IMR-90 (cell line): Measurements from ENCODE around the gene FAM168A. TPM values are rescaled to one million over a fixed set of nuclear protein-coding genes. Genes with fewer than 3 reads are reported as not detected.
A peak's percentile ranks its signal among the peaks of the same experiment; 100 is the strongest.

Source experiments
- ATAC-seq: fragments of 200-7000 bp; cut with Tn5 transposase; 2 replicates; pipeline ENCODE4 v1.9.1; 2020; ENCODE audit warnings: low read depth, mild to moderate bottlenecking, moderate library complexity
- BruUV-seq: library from RNA; stranded (reverse); fragments of 400-500 nt; replicated peaks from 2 replicates; lab custom pipeline; 2021; lab: Mats Ljungman, UMichigan
- CTCF ChIA-PET: fragments of 300-600 bp; formaldehyde crosslinking; extraction: SDS; loops from one replicate; lab custom pipeline; 2021; ENCODE audit warnings: antibody characterized with exemption; lab: Yijun Ruan, JAX
- POLR2A ChIA-PET: fragments of 300-600 bp; sonication (Branson Sonifier 250); formaldehyde crosslinking; loops from one replicate; lab custom pipeline; 2022; ENCODE audit warnings: antibody characterized with exemption; ENCODE audit not compliant: unreplicated experiment; lab: Charles Lee
- DNase-seq: peaks from one replicate; pipeline ENCODE4 v3.0.0; 2013
- H2AFZ ChIP-seq: replicated peaks from 2 replicates; pipeline ENCODE3; 2013; ENCODE audit warnings: low read length, mild to moderate bottlenecking; ENCODE audit not compliant: poor library complexity
- H2AK5ac ChIP-seq: 2 replicates; pipeline ENCODE4 v1.6.1; 2013; ENCODE audit warnings: low read depth, low read length, inconsistent platforms
- H2AK9ac ChIP-seq: replicated peaks from 2 replicates; pipeline ENCODE3; 2013; ENCODE audit warnings: mild to moderate bottlenecking, low read depth, low read length, moderate library complexity; ENCODE audit not compliant: poor library complexity
- H2BK120ac ChIP-seq: 2 replicates; pipeline ENCODE4 v1.6.1; 2013; ENCODE audit warnings: low read depth, low read length, inconsistent platforms
- H2BK15ac ChIP-seq: 3 replicates; pipeline ENCODE4 v1.6.1; 2013; ENCODE audit warnings: low read depth, low read length, inconsistent platforms
- H2BK20ac ChIP-seq: 2 replicates; pipeline ENCODE4 v1.6.1; 2013; ENCODE audit warnings: low read depth, mild to moderate bottlenecking, inconsistent platforms, low read length, moderate library complexity
- H2BK5ac ChIP-seq: 2 replicates; pipeline ENCODE4 v1.6.1; 2013; ENCODE audit warnings: mild to moderate bottlenecking, low read depth, low read length, inconsistent platforms; ENCODE audit not compliant: poor library complexity, severe bottlenecking
- H3K14ac ChIP-seq: replicated peaks from 2 replicates; pipeline ENCODE4 v1.6.1; 2013; ENCODE audit warnings: low read depth, low read length, inconsistent platforms
- H3K18ac ChIP-seq: 2 replicates; pipeline ENCODE4 v1.6.1; 2013; ENCODE audit warnings: low read depth, low read length, control low read depth
- H3K23ac ChIP-seq: 2 replicates; pipeline ENCODE4 v1.6.1; 2013; ENCODE audit warnings: low read depth, low read length, inconsistent platforms
- H3K27ac ChIP-seq: 2 replicates; pipeline ENCODE4 v1.5.1; 2013; ENCODE audit warnings: mild to moderate bottlenecking, control low read depth, low read length; ENCODE audit not compliant: insufficient read depth
- H3K27me3 ChIP-seq: 2 replicates; pipeline ENCODE4 v1.6.1; 2013; ENCODE audit warnings: low read length; ENCODE audit not compliant: control insufficient read depth, insufficient read depth
- H3K36me3 ChIP-seq: 2 replicates; pipeline ENCODE4 v1.6.1; 2013; ENCODE audit warnings: low read length, mixed read lengths; ENCODE audit not compliant: control insufficient read depth, insufficient read depth
- H3K4ac ChIP-seq: 2 replicates; pipeline ENCODE4 v1.6.1; 2013; ENCODE audit warnings: low read depth, low read length, inconsistent platforms
- H3K4me1 ChIP-seq: 2 replicates; pipeline ENCODE4 v1.6.1; 2013; ENCODE audit warnings: low read length, mixed read lengths; ENCODE audit not compliant: control insufficient read depth, insufficient read depth
- H3K4me2 ChIP-seq: 2 replicates; pipeline ENCODE4 v1.6.1; 2013; ENCODE audit warnings: low read depth, mild to moderate bottlenecking, control low read depth, low read length, moderate library complexity
- H3K4me3 ChIP-seq: 2 replicates; pipeline ENCODE4 v1.5.1; 2013; ENCODE audit warnings: low read depth, mild to moderate bottlenecking, control low read depth, low read length, moderate library complexity; ENCODE audit not compliant: insufficient read depth
- H3K56ac ChIP-seq: 2 replicates; pipeline ENCODE4 v1.6.1; 2013; ENCODE audit warnings: low read length, inconsistent platforms; ENCODE audit not compliant: insufficient read depth; ENCODE audit errors: extremely low read depth
- H3K79me1 ChIP-seq, 2 experiments: 2 replicates each; pipeline ENCODE4 v1.6.1; 2013; ENCODE audit warnings: low read length in 2 of 2, inconsistent platforms in 1 of 2, low read depth in 1 of 2
- H3K9ac ChIP-seq: 2 replicates; pipeline ENCODE4 v1.6.1; 2013; ENCODE audit warnings: low read depth, low read length, control low read depth
- H3K9me1 ChIP-seq: 2 replicates; pipeline ENCODE4 v1.6.1; 2013; ENCODE audit warnings: low read length, inconsistent platforms; ENCODE audit not compliant: insufficient read depth
- H3K9me3 ChIP-seq: 2 replicates; pipeline ENCODE4 v1.6.1; 2013; ENCODE audit warnings: low read length; ENCODE audit not compliant: control insufficient read depth, insufficient read depth
- H4K20me1 ChIP-seq: 2 replicates; pipeline ENCODE4 v1.6.1; 2013; ENCODE audit warnings: low read length, inconsistent platforms; ENCODE audit not compliant: insufficient read depth
- H4K5ac ChIP-seq: 2 replicates; pipeline ENCODE4 v1.6.1; 2013; ENCODE audit warnings: mild to moderate bottlenecking, low read depth, low read length, control low read depth
- H4K8ac ChIP-seq, 2 experiments: 2 replicates each; pipeline ENCODE4 v1.6.1; 2013; ENCODE audit warnings: low read depth in 2 of 2, low read length in 2 of 2, control low read depth in 1 of 2, inconsistent platforms in 1 of 2
- H4K91ac ChIP-seq: 2 replicates; pipeline ENCODE4 v1.6.1; 2013; ENCODE audit warnings: low read depth, low read length, inconsistent platforms; ENCODE audit not compliant: insufficient read depth
- BHLHE40 ChIP-seq: fragments of 150-350 bp; IDR thresholded peaks from 2 replicates; pipeline ENCODE4 v1.6.1; 2016; ENCODE audit warnings: mild to moderate bottlenecking, low read depth, low read length
- CEBPB ChIP-seq: IDR thresholded peaks from 2 replicates; pipeline ENCODE4 v1.6.1; 2012; ENCODE audit warnings: low read depth, low read length, improper control_type of control experiment
- CHD1 ChIP-seq: IDR thresholded peaks from 2 replicates; pipeline ENCODE4 v1.6.1; 2012; ENCODE audit warnings: low read depth, low read length, improper control_type of control experiment
- CTCF ChIP-seq: conservative IDR thresholded peaks from 2 replicates; pipeline ENCODE4 v1.5.1; 2012; ENCODE audit warnings: mild to moderate bottlenecking, low read depth, low read length, improper control_type of control experiment
- ELK1 ChIP-seq: fragments of 150-350 bp; IDR thresholded peaks from 2 replicates; pipeline ENCODE4 v1.6.1; 2016; ENCODE audit warnings: low read depth, mild to moderate bottlenecking, low read length, moderate library complexity, borderline replicate concordance
- FOS ChIP-seq: fragments of 150-350 bp; IDR thresholded peaks from 2 replicates; pipeline ENCODE4 v1.6.1; 2016; ENCODE audit warnings: low read depth, low read length
- MAFK ChIP-seq: IDR thresholded peaks from 2 replicates; pipeline ENCODE4 v1.6.1; 2012; ENCODE audit warnings: low read depth, low read length, improper control_type of control experiment
- MAZ ChIP-seq: IDR thresholded peaks from 2 replicates; pipeline ENCODE4 v1.6.1; 2012; ENCODE audit warnings: low read depth, mild to moderate bottlenecking, low read length, improper control_type of control experiment, moderate library complexity, borderline replicate concordance
- MXI1 ChIP-seq: IDR thresholded peaks from 2 replicates; pipeline ENCODE4 v1.6.1; 2012; ENCODE audit warnings: low read depth, mild to moderate bottlenecking, low read length, moderate library complexity, borderline replicate concordance
- NFE2L2 ChIP-seq: fragments of 150-350 bp; IDR thresholded peaks from 2 replicates; pipeline ENCODE4 v1.6.1; 2016; ENCODE audit warnings: low read depth, mild to moderate bottlenecking, low read length
- RAD21 ChIP-seq: IDR thresholded peaks from 2 replicates; pipeline ENCODE4 v1.6.1; 2012; ENCODE audit warnings: low read length, improper control_type of control experiment
- RCOR1 ChIP-seq: IDR thresholded peaks from 2 replicates; pipeline ENCODE4 v1.6.1; 2012; ENCODE audit warnings: mild to moderate bottlenecking, low read length, improper control_type of control experiment; ENCODE audit not compliant: insufficient replicate concordance
- SMC3 ChIP-seq: fragments of 150-350 bp; IDR thresholded peaks from 2 replicates; pipeline ENCODE4 v1.6.1; 2016; ENCODE audit warnings: low read depth, mild to moderate bottlenecking, antibody characterized with exemption, low read length, moderate library complexity
- dilution Hi-C: fragments of 300-500 bp; cut with HindIII; formaldehyde crosslinking; loops from one replicate; pipeline ENCODE4 v1.14.3; 2018; ENCODE audit warnings: low sequenced_read_pairs; ENCODE audit not compliant: unreplicated experiment
- in situ Hi-C: fragments of 300-500 bp; cut with MboI; formaldehyde crosslinking; loops from 3 replicates; pipeline ENCODE4 v1.14.3; 2019; ENCODE audit warnings: low sequenced_read_pairs, inconsistent platforms, mixed read lengths
- intact Hi-C: fragments of 100-400 bp; cut with micrococcal nuclease; formaldehyde crosslinking; loops from 2 replicates; pipeline ENCODE4 v1.10.0; 2022
- polyA plus RNA-seq, 3 experiments: library from polyadenylated mRNA; depleted of rRNA; stranded (reverse); fragments of >200 nt; gene quantifications; 2 replicates each; pipeline ENCODE4 v1.2.3, GENCODE V29; 2012; ENCODE audit warnings: low replicate concordance in 1 of 3
- total RNA-seq: library from RNA; depleted of rRNA; stranded (reverse); fragments of >200 nt; gene quantifications from 2 replicates; pipeline ENCODE4 v1.2.3, GENCODE V29; 2012

The FAM168A gene
- total and polyA plus RNA-seq, 2 of the 4 experiments (the other 2 are of a cell fraction) = 13.1 to 22.8 TPM

GRCh38 chr11:73429121-73429750, 168.7 kb downstream of the FAM168A start (continued):
- no peak for TF ChIP-seq CEBPB

GRCh38 chr11:73428699-73429098, 169.2 kb downstream of the FAM168A start:
- TF ChIP-seq RAD21 (no peak), MXI1 (no peak), RCOR1 (no peak), SMC3 (no peak), BHLHE40 (no peak), NFE2L2 (no peak), CEBPB (no peak), MAFK (no peak), MAZ (no peak), ELK1 (no peak), FOS (no peak), CTCF (no peak), CHD1 (no peak)
- Histone ChIP-seq H4K5ac (no peak overlapping the region), H3K18ac (no peak overlapping the region), H3K9me3 (no peaks in the 10 kb centered on the region), H4K91ac (no peak overlapping the region), H3K4ac (no peak overlapping the region), H3K79me1 (peaks cover 2 to 37% of the 10 kb centered on the region in 2 experiments; a peak in 3 of 4 replicates), H3K9me1 (peaks cover 14% of the 10 kb centered on the region), H3K4me3 (no peak overlapping the region), H2BK120ac (no peak overlapping the region), H3K36me3 (no peaks in the 10 kb centered on the region), H4K8ac (no peak overlapping the region), H2BK5ac (peak overlapping the region; percentile 4), H3K23ac (no peak overlapping the region), H3K27ac (no peak overlapping the region), H4K20me1 (no peaks in the 10 kb centered on the region; the same call in 1 of the 2 replicates), H3K14ac (no peak overlapping the region), H2AFZ (no peak overlapping the region), H2BK15ac (no peak overlapping the region), H2BK20ac (no peak overlapping the region), H3K4me1 (peaks cover 13% of the 10 kb centered on the region), H3K4me2 (peak overlapping the region; percentile 37; the same call in 1 of the 2 replicates), H3K56ac (no peak overlapping the region), H2AK9ac (no peak overlapping the region), H2AK5ac (no peak overlapping the region), H3K27me3 (no peaks in the 10 kb centered on the region), H3K9ac (no peak overlapping the region)
- CTCF ChIA-PET = interaction anchor here (0.6 kb wide), 2 partner anchors 73 to 350 kb away, joined by 3 read pairs; no protein-coding TSS in a partner anchor
- in situ Hi-C loops (no loop called here), dilution Hi-C loops (no loop called here), intact Hi-C loops (loop anchor here (1.0 kb wide), 1 partner anchor 34 kb away; no protein-coding TSS in a partner anchor)
- POLR2A ChIA-PET = no interaction called here
- no TSS peak for BruUV-seq
- no peak for ATAC-seq
- DNase-seq = peak; percentile 41
